K562 (cell line): Measurements from ENCODE around the gene SLC25A51. TPM values are rescaled to one million over a fixed set of nuclear protein-coding genes. Genes with fewer than 3 reads are reported as not detected.

Experiments used
- AFF1 ChIP-seq, 2 experiments: fragments of 450-650 bp; IDR thresholded peaks; 2 replicates each; pipeline ENCODE4 v1.6.1; 2018; ENCODE audit warnings: mild to moderate bottlenecking in 2 of 2, low read depth in 1 of 2; ENCODE audit not compliant: partially characterized antibody in 2 of 2
- ARNT ChIP-seq, 2 experiments: fragments of 450-650 bp; IDR thresholded peaks; 2 replicates each; pipeline ENCODE4 v1.6.1; 2016; ENCODE audit warnings: mild to moderate bottlenecking in 1 of 2
- ATF7 ChIP-seq: fragments of 450-650 bp; IDR thresholded peaks from 2 replicates; pipeline ENCODE4 v1.7.1; 2014; ENCODE audit warnings: mild to moderate bottlenecking, moderate library complexity
- CEBPB ChIP-seq: fragments of 450-650 bp; IDR thresholded peaks from 2 replicates; pipeline ENCODE4 v1.6.1; 2016; ENCODE audit warnings: missing genetic modification characterization, missing compliant biosample characterization
- MYNN ChIP-seq, 2 experiments: sonication (generic); formaldehyde crosslinking in 1 of 2; IDR thresholded peaks; 2 replicates each; pipeline versions ENCODE4 v1.5.0 to v1.6.1; 2016 to 2020; ENCODE audit warnings: antibody characterized with exemption in 1 of 2, missing genetic modification reagents in 1 of 2
- NR1H2 ChIP-seq: sonication (generic); formaldehyde crosslinking; IDR thresholded peaks from 2 replicates; pipeline ENCODE4 v1.4.0; 2020; ENCODE audit warnings: mild to moderate bottlenecking, missing genetic modification reagents
- NR2C2 ChIP-seq, 2 experiments: fragments of 200-800 bp in 1 of 2; sonication (Bioruptor generic) in 1 of 2; sonication (generic) in 1 of 2; formaldehyde crosslinking in 1 of 2; IDR thresholded peaks; 2 replicates each; pipeline versions ENCODE4 v1.6.1 to v1.8.0; 2016 to 2022; ENCODE audit warnings: mild to moderate bottlenecking in 1 of 2, missing compliant biosample characterization in 1 of 2, missing genetic modification characterization in 1 of 2, missing genetic modification reagents in 1 of 2
- POLR3A ChIP-seq: IDR thresholded peaks from 2 replicates; pipeline ENCODE4 v1.6.1; 2011; ENCODE audit warnings: borderline replicate concordance, mild to moderate bottlenecking, moderate library complexity; ENCODE audit not compliant: insufficient read length, insufficient read depth; ENCODE audit errors: extremely low read depth
- PTBP1 ChIP-seq: fragments of 200-400 bp; formaldehyde crosslinking; IDR thresholded peaks from 2 replicates; pipeline ENCODE4 v1.6.1; 2017; ENCODE audit warnings: low read depth, low read length
- SMARCE1 ChIP-seq: fragments of 450-650 bp; IDR thresholded peaks from 2 replicates; pipeline ENCODE4 v1.7.1; 2016; ENCODE audit warnings: mild to moderate bottlenecking
- ZFP1 ChIP-seq: fragments of 450-650 bp; formaldehyde crosslinking; IDR thresholded peaks from 2 replicates; pipeline ENCODE4 v1.4.0; 2020; ENCODE audit warnings: mild to moderate bottlenecking, mixed read lengths
- ZNF3 ChIP-seq: fragments of 250-450 bp; sonication (Bioruptor Pico); IDR thresholded peaks from 2 replicates; pipeline ENCODE4 v1.5.0; 2021; ENCODE audit warnings: mild to moderate bottlenecking, moderate library complexity
- ZNF583 ChIP-seq: fragments of 250-450 bp; sonication (Bioruptor Pico); IDR thresholded peaks from 2 replicates; pipeline ENCODE4 v1.4.0; 2020
- polyA plus RNA-seq, 8 experiments: library from polyadenylated mRNA; depleted of rRNA in 4 of 8; stranded (reverse) in 5 of 8; unstranded in 3 of 8; fragments of >200 nt; fragmentation: Nextera tagmentation in 2 of 8; fragmentation: Illumina TruSeq in 1 of 8; extraction: Ambion mirVana in 2 of 8; extraction: Trizol in 1 of 8; gene quantifications; 2 replicates each; pipeline versions ENCODE4 v1.2.1 to v1.2.3, GENCODE V29; 2011 to 2014; ENCODE audit warnings: inconsistent platforms in 1 of 8, missing spikeins in 1 of 8
- total RNA-seq, 7 experiments: library from RNA; depleted of rRNA in 6 of 7; stranded (reverse); fragments of >200 nt in 6 of 7; fragmentation: Illumina TruSeq in 2 of 7; extraction: Trizol in 2 of 7; gene quantifications; 2 replicates each; pipeline versions ENCODE4 v1.2.1 to v1.2.3, GENCODE V29; 2011 to 2021; ENCODE audit warnings: low replicate concordance in 1 of 7
- TF ChIP-seq, protein P1 (sequence below): fragments of 450-650 bp; IDR thresholded peaks from 2 replicates; pipeline ENCODE4 v1.6.1; 2017; ENCODE audit warnings: antibody characterized with exemption, mild to moderate bottlenecking
- TF ChIP-seq, protein P2 (sequence below): fragments of 200-800 bp; sonication (Bioruptor generic); IDR thresholded peaks from 2 replicates; pipeline ENCODE4 v1.6.1; 2017; ENCODE audit warnings: missing genetic modification characterization, missing compliant biosample characterization
- TF ChIP-seq, protein P3 (sequence below): fragments of 450-650 bp; formaldehyde crosslinking; IDR thresholded peaks from 2 replicates; pipeline ENCODE4 v1.4.0; 2020; ENCODE audit warnings: mild to moderate bottlenecking

The SLC25A51 gene
- total and polyA plus RNA-seq, 9 of the 15 experiments (the other 6 are each of a cell fraction or from before 2014, with no cell fraction given), result 9.1 to 40.7 (median 24.5) TPM

DNA sequence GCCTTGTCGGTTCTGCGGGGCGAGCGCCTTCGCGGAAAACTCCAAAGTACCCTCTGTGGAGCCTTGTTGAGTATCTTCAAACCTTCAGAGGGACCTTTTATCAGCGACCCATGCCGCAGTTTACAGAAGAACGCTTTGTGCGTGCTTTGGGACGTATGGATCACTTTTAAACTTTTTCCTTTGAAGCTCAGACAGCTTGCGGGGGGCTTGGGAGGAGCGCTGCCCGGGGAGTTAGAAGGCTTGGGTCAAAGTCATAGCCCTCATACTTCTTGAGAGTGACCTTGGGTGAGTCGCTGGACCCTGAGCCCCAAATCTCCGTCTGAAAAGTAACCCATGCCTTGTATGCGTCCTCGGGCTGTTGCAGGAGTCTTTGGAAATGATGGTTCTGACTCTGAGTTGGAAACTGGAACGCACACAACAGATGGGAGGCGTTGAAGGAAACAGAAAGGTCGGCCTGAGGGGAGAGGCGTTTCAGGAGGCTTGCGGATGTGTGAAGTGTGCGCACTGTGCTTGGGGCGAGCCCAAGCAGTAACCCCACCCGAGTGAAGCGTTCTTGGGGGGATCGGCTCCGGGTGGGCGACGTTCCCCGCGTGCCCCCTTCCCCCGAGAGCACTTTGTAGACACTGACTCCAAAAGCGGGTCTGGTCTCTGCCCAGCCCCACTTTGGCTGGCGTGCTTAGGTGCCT is 661 bp upstream of the SLC25A51 start (continued):
- TF ChIP-seq, protein P1, sequence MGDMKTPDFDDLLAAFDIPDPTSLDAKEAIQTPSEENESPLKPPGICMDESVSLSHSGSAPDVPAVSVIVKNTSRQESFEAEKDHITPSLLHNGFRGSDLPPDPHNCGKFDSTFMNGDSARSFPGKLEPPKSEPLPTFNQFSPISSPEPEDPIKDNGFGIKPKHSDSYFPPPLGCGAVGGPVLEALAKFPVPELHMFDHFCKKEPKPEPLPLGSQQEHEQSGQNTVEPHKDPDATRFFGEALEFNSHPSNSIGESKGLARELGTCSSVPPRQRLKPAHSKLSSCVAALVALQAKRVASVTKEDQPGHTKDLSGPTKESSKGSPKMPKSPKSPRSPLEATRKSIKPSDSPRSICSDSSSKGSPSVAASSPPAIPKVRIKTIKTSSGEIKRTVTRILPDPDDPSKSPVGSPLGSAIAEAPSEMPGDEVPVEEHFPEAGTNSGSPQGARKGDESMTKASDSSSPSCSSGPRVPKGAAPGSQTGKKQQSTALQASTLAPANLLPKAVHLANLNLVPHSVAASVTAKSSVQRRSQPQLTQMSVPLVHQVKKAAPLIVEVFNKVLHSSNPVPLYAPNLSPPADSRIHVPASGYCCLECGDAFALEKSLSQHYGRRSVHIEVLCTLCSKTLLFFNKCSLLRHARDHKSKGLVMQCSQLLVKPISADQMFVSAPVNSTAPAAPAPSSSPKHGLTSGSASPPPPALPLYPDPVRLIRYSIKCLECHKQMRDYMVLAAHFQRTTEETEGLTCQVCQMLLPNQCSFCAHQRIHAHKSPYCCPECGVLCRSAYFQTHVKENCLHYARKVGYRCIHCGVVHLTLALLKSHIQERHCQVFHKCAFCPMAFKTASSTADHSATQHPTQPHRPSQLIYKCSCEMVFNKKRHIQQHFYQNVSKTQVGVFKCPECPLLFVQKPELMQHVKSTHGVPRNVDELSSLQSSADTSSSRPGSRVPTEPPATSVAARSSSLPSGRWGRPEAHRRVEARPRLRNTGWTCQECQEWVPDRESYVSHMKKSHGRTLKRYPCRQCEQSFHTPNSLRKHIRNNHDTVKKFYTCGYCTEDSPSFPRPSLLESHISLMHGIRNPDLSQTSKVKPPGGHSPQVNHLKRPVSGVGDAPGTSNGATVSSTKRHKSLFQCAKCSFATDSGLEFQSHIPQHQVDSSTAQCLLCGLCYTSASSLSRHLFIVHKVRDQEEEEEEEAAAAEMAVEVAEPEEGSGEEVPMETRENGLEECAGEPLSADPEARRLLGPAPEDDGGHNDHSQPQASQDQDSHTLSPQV, result no peak
- TF ChIP-seq ZFP1 (CRISPR knock-in tag) (0 out of 2 replicates have a peak, but pooled peaks have one; percentile 41), CEBPB (peak; percentile 8; the same call in 1 of the 2 replicates), POLR3A (no peak), NR1H2 (CRISPR knock-in tag) (no peak), SMARCE1 (peak; percentile 43), AFF1 (IDR thresholded peaks at IDR 0.05; ENCODE audit: low read depth in 1 of 2, partially characterized antibody in 2 of 2) (peak in 1 of 2 experiments; percentile 43), ZNF583 (CRISPR knock-in tag) (no peak), MYNN (IDR thresholded peaks at IDR 0.05) (no peak), MYNN (CRISPR knock-in tag; IDR thresholded peaks at IDR 0.05) (no peak), ARNT (IDR thresholded peaks at IDR 0.05) (0 out of 4 replicates have a peak, but pooled peaks of 1 of the 2 experiments have one; percentile 29), PTBP1 (no peak), ZNF3 (no peak), ATF7 (peak; percentile 2), NR2C2 (CRISPR knock-in tag; IDR thresholded peaks at IDR 0.05) (no peak), NR2C2 (tag; IDR thresholded peaks at IDR 0.05) (peak; percentile 93)
- TF ChIP-seq, protein P2, sequence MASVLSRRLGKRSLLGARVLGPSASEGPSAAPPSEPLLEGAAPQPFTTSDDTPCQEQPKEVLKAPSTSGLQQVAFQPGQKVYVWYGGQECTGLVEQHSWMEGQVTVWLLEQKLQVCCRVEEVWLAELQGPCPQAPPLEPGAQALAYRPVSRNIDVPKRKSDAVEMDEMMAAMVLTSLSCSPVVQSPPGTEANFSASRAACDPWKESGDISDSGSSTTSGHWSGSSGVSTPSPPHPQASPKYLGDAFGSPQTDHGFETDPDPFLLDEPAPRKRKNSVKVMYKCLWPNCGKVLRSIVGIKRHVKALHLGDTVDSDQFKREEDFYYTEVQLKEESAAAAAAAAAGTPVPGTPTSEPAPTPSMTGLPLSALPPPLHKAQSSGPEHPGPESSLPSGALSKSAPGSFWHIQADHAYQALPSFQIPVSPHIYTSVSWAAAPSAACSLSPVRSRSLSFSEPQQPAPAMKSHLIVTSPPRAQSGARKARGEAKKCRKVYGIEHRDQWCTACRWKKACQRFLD (CRISPR knock-in tag), result 0 out of 2 replicates have a peak, but pooled peaks have one; percentile 55
- TF ChIP-seq, protein P3, sequence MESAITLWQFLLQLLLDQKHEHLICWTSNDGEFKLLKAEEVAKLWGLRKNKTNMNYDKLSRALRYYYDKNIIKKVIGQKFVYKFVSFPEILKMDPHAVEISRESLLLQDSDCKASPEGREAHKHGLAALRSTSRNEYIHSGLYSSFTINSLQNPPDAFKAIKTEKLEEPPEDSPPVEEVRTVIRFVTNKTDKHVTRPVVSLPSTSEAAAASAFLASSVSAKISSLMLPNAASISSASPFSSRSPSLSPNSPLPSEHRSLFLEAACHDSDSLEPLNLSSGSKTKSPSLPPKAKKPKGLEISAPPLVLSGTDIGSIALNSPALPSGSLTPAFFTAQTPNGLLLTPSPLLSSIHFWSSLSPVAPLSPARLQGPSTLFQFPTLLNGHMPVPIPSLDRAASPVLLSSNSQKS (CRISPR knock-in tag), result 0 out of 2 replicates have a peak, but pooled peaks have one; percentile 72
